OCI-LY7 (cell line): Measurements from ENCODE around the gene PPP2R5C. TPM values are rescaled to one million over a fixed set of nuclear protein-coding genes. Genes with fewer than 3 reads are reported as not detected.

Source experiments
- BruUV-seq: library from RNA; stranded (reverse); fragments of 400-500 nt; replicated peaks from 2 replicates; lab custom pipeline; 2021; lab: Mats Ljungman, UMichigan
- CTCF ChIA-PET: fragments of 300-600 bp; sonication (Branson Sonifier 250); formaldehyde crosslinking; loops from one replicate; lab custom pipeline; 2022; ENCODE audit warnings: antibody characterized with exemption; ENCODE audit not compliant: unreplicated experiment; lab: Charles Lee
- POLR2A ChIA-PET: fragments of 300-600 bp; sonication (Branson Sonifier 250); formaldehyde crosslinking; loops from one replicate; lab custom pipeline; 2022; ENCODE audit warnings: antibody characterized with exemption; lab: Charles Lee
- DNase-seq: peaks from one replicate; pipeline ENCODE4 v3.0.0-alpha.2; 2015; ENCODE audit warnings: low spot score
- H2AFZ ChIP-seq: fragments of 200-600 bp; sonication (generic), shearing (Covaris generic); 2 replicates; pipeline ENCODE4 v1.6.1; 2014; ENCODE audit warnings: mild to moderate bottlenecking, antibody characterized with exemption, low read length, moderate library complexity
- H3K27ac ChIP-seq: fragments of 200-600 bp; sonication (generic); 2 replicates; pipeline ENCODE4 v1.5.1; 2014; ENCODE audit warnings: mixed run types, low read depth, mild to moderate bottlenecking, moderate library complexity, low read length, inconsistent platforms; ENCODE audit not compliant: poor library complexity, severe bottlenecking
- H3K36me3 ChIP-seq: fragments of 200-600 bp; sonication (generic); 2 replicates; pipeline ENCODE4 v1.6.1; 2014; ENCODE audit warnings: mild to moderate bottlenecking, antibody characterized with exemption, low read length, moderate library complexity, mixed read lengths; ENCODE audit not compliant: insufficient read depth
- H3K4me1 ChIP-seq: fragments of 200-600 bp; sonication (generic); 2 replicates; pipeline ENCODE4 v1.5.1; 2014; ENCODE audit warnings: mild to moderate bottlenecking, low read length; ENCODE audit not compliant: insufficient read depth, poor library complexity, severe bottlenecking
- H3K4me2 ChIP-seq: fragments of 200-600 bp; sonication (generic); 2 replicates; pipeline ENCODE4 v1.6.1; 2014; ENCODE audit warnings: mild to moderate bottlenecking, low read length
- H3K4me3 ChIP-seq: fragments of 200-600 bp; sonication (generic); 2 replicates; pipeline ENCODE4 v1.5.1; 2014; ENCODE audit warnings: mild to moderate bottlenecking, low read depth, low read length; ENCODE audit not compliant: poor library complexity, severe bottlenecking
- H3K79me2 ChIP-seq: fragments of 200-600 bp; sonication (generic); 2 replicates; pipeline ENCODE4 v1.6.1; 2016; ENCODE audit warnings: low read depth, mild to moderate bottlenecking, low read length, moderate library complexity, mixed read lengths; ENCODE audit not compliant: insufficient read depth
- H3K9me2 ChIP-seq: fragments of 200-600 bp; sonication (generic); 2 replicates; pipeline ENCODE4 v1.6.1; 2016; ENCODE audit warnings: mild to moderate bottlenecking, low read length, mixed read lengths; ENCODE audit not compliant: insufficient read depth
- H3K9me3 ChIP-seq: fragments of 200-600 bp; sonication (generic); 2 replicates; pipeline ENCODE4 v1.6.1; 2014; ENCODE audit warnings: mild to moderate bottlenecking, mixed run types, low read length, mixed read lengths
- H4K20me1 ChIP-seq: fragments of 200-600 bp; sonication (generic); 2 replicates; pipeline ENCODE4 v1.6.1; 2014; ENCODE audit warnings: mild to moderate bottlenecking, antibody characterized with exemption, low read length, moderate library complexity, mixed read lengths; ENCODE audit not compliant: insufficient read depth
- CTCF ChIP-seq: fragments of 200-600 bp; sonication (generic); conservative IDR thresholded peaks from 2 replicates; pipeline ENCODE4 v1.5.1; 2014; ENCODE audit warnings: mild to moderate bottlenecking, antibody characterized with exemption, low read length, moderate library complexity, mixed read lengths
- EZH2phosphoT487 ChIP-seq: fragments of 200-600 bp; sonication (generic); IDR thresholded peaks from 2 replicates; pipeline ENCODE4 v1.6.1; 2018; ENCODE audit warnings: low read depth, borderline replicate concordance, mild to moderate bottlenecking, mixed run types, antibody characterized with exemption, low read length, moderate library complexity, mixed read lengths
- intact Hi-C: fragments of 100-400 bp; cut with micrococcal nuclease; formaldehyde crosslinking; loops from one replicate; pipeline ENCODE4 v1.10.0; 2022; ENCODE audit not compliant: unreplicated experiment
- total RNA-seq, 2 experiments: library from RNA; depleted of rRNA in 1 of 2; stranded (reverse); fragments of >200 nt in 1 of 2; shearing (Covaris generic) in 1 of 2; gene quantifications; 2 replicates each; pipeline ENCODE4 v1.2.3, GENCODE V29; 2014 to 2022

The PPP2R5C gene
- total RNA-seq, 2 experiments from 2014 or later: 161 to 236 TPM

GRCh38 chr14:101962503-101962874 is 201.0 kb downstream of the PPP2R5C start:
- Histone ChIP-seq H4K20me1 (peaks cover 10% of the 10 kb centered on the region; the same call in 1 of the 2 replicates), H3K36me3 (peaks cover under 1% of the 10 kb centered on the region; the same call in 1 of the 2 replicates), H3K4me2 (no peak overlapping the region), H3K79me2 (peaks cover 29% of the 10 kb centered on the region), H3K4me3 (no peak overlapping the region), H2AFZ (no peak overlapping the region), H3K4me1 (peaks cover 26% of the 10 kb centered on the region), H3K9me3 (no peaks in the 10 kb centered on the region), H3K27ac (no peak overlapping the region), H3K9me2 (no peaks in the 10 kb centered on the region)
- CTCF ChIA-PET: interaction anchor here (0.8 kb wide), 1 partner anchor 351 kb away, joined by 3 read pairs; no protein-coding TSS in a partner anchor
- no peak for TF ChIP-seq CTCF
- TF ChIP-seq EZH2phosphoT487: no peak
- POLR2A ChIA-PET: interaction anchor here (0.5 to 1.2 kb wide), 5 partner anchors 10 to 139 kb away, joined by 3 to 4 read pairs (median 4); no protein-coding TSS in a partner anchor
- no TSS peak for BruUV-seq
- DNase-seq: no peak
- intact Hi-C loops: loop anchor here (5.0 kb wide), 3 partner anchors 75 to 355 kb away; partner anchors contain the start of gene ZNF839

GRCh38 chr14:101963052-101963451 is 201.5 kb downstream of the PPP2R5C start:
- ChIA-PET CTCF (no interaction called here), POLR2A (interaction anchor here (0.6 to 0.7 kb wide), 3 partner anchors 9 to 139 kb away, joined by 3 to 4 read pairs (median 4); no protein-coding TSS in a partner anchor)
- TF ChIP-seq CTCF (no peak), EZH2phosphoT487 (no peak)
- peaks cover 26% of the 10 kb centered on the region for H3K4me1 ChIP-seq
- no peaks in the 10 kb centered on the region for H3K9me2 ChIP-seq
- no TSS peak for BruUV-seq
- peaks cover 10% of the 10 kb centered on the region; the same call in 1 of the 2 replicates for H4K20me1 ChIP-seq
- H3K4me2 ChIP-seq: no peak overlapping the region
- H3K27ac ChIP-seq: no peak overlapping the region
- no peaks in the 10 kb centered on the region for H3K9me3 ChIP-seq
- intact Hi-C loops: loop anchor here (5.0 kb wide), 3 partner anchors 74 to 354 kb away; partner anchors contain the start of gene ZNF839
- H3K36me3 ChIP-seq: peaks cover 6% of the 10 kb centered on the region
- H3K4me3 ChIP-seq: no peak overlapping the region
- peaks cover 35% of the 10 kb centered on the region for H3K79me2 ChIP-seq
- DNase-seq: no peak
- no peak overlapping the region for H2AFZ ChIP-seq

- Histone ChIP-seq H4K20me1 (peaks cover 10% of the 10 kb centered on the region; the same call in 1 of the 2 replicates), H3K27ac (no peak overlapping the region), H2AFZ (peak overlapping the region; percentile 63; the same call in 1 of the 2 replicates), H3K36me3 (peaks cover 13% of the 10 kb centered on the region), H3K9me2 (no peaks in the 10 kb centered on the region), H3K4me1 (peaks cover 26% of the 10 kb centered on the region), H3K4me3 (peak overlapping the region; percentile 25), H3K9me3 (no peaks in the 10 kb centered on the region), H3K4me2 (peak overlapping the region; percentile 53; the same call in 1 of the 2 replicates), H3K79me2 (peaks cover 42% of the 10 kb centered on the region)
- DNase-seq: no peak
- TF ChIP-seq CTCF: no peak
- TF ChIP-seq EZH2phosphoT487: no peak
- no TSS peak for BruUV-seq
- ChIA-PET CTCF (no interaction called here), POLR2A (no interaction called here)
- intact Hi-C loops: loop anchor here (1.0 to 5.0 kb wide), 5 partner anchors 17 to 354 kb away; partner anchors contain the start of gene ZNF839
These were observed 202.3 kb downstream of the PPP2R5C start for GRCh38 chr14:101963656-101964296.
